Fibroblast of peridontal ligament (primary cell): ENCODE measurements around the gene MATK.

Source experiments
- DNase-seq: peaks from one replicate; pipeline ENCODE4 v3.0.0-alpha.2; 2010; ENCODE audit errors: extremely low read depth

The MATK gene

GRCh38 chr19:3790941-3791340, 4.8 kb upstream of the MATK start:
- no peak for DNase-seq

- DNase-seq, result no peak
Observed at GRCh38 chr19:3790209-3790734, 4.1 kb upstream of the MATK start.

- DNase-seq, result no peak
Observed at GRCh38 chr19:3788996-3789778, 3.0 kb upstream of the MATK start.

GRCh38 chr19:3785451-3785937, 687 bp downstream of the MATK start:
- no peak for DNase-seq

- no peak for DNase-seq
Observed at GRCh38 chr19:3784607-3785450, 1.4 kb downstream of the MATK start.

DNA sequence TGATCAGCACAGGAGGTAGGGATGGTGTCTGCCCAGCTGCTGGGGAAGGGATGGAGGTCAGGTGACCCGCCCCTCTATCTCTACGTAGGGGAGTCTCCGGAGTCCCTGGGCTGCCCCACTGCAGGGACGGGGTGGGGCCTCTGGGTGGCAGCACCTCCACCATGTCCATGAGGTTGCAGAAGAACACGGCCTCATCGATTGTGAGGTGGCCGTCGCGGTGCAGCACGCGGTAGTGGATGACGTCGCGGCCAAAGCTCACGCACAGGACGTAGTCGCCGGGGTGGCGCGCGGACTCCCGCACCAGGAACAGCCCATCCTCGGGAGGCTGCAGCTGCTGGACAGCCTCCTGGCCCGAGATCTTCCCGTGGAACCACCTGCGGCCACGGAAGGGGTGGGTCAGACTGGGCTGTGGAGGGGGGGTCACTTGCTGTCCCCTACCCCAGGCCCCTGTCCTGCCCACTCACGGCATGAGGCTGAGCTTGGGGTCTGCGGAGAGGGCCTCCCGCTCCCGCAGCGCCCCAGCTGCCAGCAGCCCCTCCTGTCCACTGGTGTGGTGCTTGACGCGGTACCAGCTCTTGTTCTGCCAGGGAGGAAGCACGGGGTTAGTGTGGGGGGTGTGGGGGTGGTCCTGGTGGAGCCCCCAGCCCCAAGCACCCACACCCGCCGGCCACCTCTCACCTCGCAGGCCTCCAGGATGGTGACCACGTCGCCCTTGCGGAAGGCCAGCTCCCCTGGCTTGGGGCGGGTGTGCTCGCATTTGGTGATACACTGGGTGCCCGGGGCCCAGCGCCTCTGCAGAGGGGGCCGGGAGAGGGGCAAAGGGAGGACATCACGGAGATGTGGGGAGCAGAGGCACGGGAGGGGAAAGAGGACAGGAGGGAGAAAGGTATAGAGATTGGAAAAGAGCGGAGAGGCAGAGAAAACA, 2.3 kb downstream of the MATK start:
- no peak for DNase-seq

GRCh38 chr19:3782903-3783302, 3.3 kb downstream of the MATK start:
- no peak for DNase-seq

- DNase-seq, result no peak
Observed at GRCh38 chr19:3782330-3782729, 3.9 kb downstream of the MATK start.

DNA sequence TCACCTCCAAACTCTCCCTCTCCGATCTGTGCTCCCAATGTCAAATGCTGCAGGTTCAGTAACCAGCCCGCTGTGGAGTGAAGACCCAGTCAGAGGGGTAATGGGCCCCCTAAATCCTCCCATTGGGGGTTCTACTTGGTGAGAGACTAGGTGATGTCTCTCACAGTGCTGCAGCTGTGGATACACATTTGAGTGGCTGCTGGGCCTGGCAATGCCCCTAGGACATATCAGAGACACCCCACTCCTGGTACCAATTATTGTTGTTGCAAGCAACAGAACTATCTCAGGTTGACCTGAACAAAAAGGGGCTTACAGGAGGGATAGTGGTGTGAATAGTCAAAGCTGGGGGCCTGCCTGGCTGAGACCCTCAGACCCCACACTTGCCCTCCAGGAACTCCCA, 4.6 kb downstream of the MATK start:
- DNase-seq, result no peak

- no peak for DNase-seq
Observed at GRCh38 chr19:3780786-3781304, 5.3 kb downstream of the MATK start.

- no peak for DNase-seq
Observed at GRCh38 chr19:3778899-3779723, 7.1 kb downstream of the MATK start.

DNA sequence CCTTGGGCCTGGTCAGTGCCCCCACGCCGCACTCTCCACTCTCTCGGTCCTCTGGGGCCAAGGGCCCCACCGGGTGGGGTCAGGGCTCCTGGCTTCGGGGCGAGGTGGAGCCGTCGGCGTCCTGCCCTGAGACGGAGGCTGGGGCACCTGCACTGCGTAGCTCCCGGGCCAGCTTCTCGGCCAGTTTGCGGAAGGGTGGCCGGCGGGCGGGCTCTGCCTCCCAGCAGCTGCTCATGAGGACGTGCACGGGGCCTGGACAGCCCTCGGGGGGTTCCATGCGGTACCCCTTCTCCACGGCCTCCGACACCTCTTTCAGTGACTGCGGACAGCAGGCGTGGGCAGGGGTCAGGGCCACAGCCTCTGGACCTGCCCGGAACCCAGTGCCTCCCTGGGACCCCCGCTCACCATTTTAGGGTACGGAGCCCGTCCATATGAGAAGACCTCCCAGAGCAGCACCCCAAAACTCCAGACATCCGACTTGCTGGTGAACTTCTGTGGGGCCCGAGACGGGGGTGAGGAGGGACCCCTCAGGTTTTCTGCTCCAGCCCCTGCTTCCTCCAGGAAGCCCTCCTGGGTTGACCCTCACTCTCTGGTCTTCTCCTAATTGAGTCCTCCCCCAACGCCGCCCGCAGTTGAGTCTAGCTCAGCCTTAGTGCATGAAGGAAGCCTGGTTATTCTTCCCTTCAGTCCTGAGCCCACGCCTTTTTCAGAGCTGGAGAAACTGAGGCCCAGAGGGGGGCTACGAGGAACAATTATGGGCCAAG, 7.9 kb downstream of the MATK start:
- DNase-seq, result no peak

DNA sequence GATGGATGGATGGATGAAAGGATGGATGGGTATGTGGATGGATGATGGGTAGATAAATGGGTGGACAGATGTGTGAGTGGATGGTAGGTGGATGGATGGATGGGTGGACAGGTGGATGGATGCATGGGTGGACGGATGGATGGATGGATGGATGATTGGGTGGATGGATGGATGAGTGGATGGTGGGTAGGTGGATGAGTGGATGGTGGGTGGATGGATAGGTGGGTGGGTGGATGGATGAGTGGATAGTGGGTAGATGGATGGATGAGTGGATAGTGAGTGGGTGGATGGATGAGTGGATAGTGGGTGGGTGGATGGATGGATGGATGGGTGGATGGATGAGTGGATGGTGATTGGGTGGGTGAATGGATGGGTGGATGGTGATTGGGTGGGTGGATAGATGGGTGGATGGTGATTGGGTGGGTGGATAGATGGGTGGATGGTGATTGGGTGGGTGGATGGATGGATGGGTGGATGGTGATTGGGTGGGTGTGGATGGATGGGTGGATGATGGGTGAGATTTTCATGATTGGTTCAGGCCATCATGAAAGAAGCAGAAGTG, 9.6 kb downstream of the MATK start:
- DNase-seq, result no peak

DNA sequence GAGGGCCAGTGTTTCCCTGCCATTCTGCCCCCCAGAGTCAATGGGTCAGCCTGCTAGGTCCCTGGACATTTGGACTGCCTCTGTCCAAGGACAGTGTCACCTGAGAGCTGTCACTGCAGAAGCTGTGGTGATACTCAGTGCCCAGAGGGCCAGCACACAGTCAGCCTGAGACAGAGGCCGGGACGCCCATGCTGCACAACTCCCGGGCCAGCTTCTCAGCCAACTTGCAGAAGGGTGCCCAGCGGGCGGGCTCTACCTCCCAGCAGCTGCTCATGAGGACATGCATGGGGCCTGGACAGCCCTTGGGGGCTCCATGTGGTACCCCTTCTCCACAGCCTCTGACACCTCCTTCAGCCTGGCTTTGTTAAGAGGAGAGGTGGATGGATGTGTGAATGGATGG, 10.3 kb downstream of the MATK start:
- no peak for DNase-seq

GRCh38 chr19:3775374-3775711, 10.8 kb downstream of the MATK start:
- DNase-seq, result no peak

- no peak for DNase-seq
Observed at GRCh38 chr19:3774621-3775373, 11.4 kb downstream of the MATK start.

DNA sequence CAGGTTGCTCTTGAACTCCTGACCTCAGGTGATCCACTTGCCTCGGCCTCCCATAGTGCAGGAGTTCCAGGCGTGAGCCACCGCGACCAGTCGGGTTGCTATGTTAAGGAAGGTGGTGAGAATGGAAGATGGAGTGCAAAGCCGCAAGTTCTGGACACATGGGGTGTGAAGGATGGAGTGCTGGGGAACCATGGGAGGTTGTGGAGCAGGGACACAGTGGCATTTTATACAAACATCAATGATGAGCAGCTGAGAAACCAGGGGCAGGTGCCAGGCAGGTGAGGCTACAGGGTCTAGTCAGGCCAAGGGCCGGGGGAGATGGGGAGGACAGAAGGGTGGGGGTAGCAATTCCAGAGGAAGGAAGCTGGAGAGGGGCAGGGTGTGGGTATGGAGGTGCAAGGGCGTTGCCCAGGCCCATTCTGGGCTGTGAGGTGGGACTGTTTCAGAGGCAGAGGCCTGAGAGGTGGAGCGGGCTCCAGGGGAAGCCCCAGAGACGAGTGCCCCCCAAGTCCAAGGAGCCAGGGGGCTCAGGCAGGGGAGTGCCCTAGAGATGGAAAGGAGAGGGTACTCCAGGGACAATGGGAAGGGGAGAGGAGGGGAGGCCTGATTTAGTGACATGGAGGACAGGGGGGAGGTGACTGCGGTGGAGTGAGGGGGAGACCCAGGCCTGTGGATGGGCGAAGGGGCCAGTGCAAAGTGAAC, 12.2 kb downstream of the MATK start:
- no peak for DNase-seq

GRCh38 chr19:3771906-3772455, 14.2 kb downstream of the MATK start, which contains the start of gene RAX2:
RAX2 (minus strand) TSS chr19:3772228; CDS start chr19:3771742, 486 bp downstream.
- no peak for DNase-seq
